GM13977 (cell line): ENCODE measurements around the gene TPPP3.
A peak's percentile ranks its signal among the peaks of the same experiment; 100 is the strongest.
"Not testable (repeated sequence)": the region's sequence is repeated elsewhere in the genome, so short reads cannot be mapped to it uniquely, and the experiment has no call there.

Source experiments
- DNase-seq: peaks from one replicate; pipeline ENCODE4 v3.0.0; 2012; ENCODE audit warnings: low spot score
- CTCF ChIP-seq: IDR thresholded peaks from 2 replicates; pipeline ENCODE4 v1.5.1; 2012; ENCODE audit warnings: mild to moderate bottlenecking, control low read depth; ENCODE audit not compliant: insufficient read depth; ENCODE audit errors: extremely low read depth, missing control alignments
- in situ Hi-C: fragments of 300-500 bp; cut with MboI; formaldehyde crosslinking; loops from one replicate; pipeline ENCODE4 v1.12.0; 2022; ENCODE audit warnings: low sequenced_read_pairs, low pct_unique_long_range_greater_than_20kb, mixed read lengths, inconsistent platforms; ENCODE audit not compliant: unreplicated experiment

TPPP3 gene

GRCh38 chr16:67383284-67383683 is 10.0 kb downstream of the TPPP3 start:
- TF ChIP-seq CTCF, result no peak
- in situ Hi-C loops, result no loop called here
- DNase-seq, result no peak

DNA sequence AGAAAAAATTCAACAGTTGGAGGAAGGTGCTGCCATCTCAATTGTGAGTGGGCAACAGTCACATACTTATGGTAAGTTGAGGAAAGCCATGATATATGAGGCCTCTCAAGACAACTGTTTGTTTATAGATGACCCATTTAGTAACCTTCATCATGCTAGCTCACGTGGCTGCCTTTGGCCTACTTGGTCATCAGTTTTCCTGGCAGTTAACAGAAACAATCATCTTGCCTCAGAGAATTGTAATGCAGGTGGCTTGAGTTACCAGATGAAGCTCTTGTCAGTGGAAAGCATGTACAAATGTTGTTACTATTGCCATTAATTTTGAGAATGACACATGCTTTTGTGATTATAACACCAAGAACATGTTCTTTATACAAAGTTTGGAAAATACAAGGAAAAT is 14.7 kb downstream of the TPPP3 start:
- DNase-seq, result no peak
- TF ChIP-seq CTCF, result no peak
- in situ Hi-C loops, result no loop called here

DNA sequence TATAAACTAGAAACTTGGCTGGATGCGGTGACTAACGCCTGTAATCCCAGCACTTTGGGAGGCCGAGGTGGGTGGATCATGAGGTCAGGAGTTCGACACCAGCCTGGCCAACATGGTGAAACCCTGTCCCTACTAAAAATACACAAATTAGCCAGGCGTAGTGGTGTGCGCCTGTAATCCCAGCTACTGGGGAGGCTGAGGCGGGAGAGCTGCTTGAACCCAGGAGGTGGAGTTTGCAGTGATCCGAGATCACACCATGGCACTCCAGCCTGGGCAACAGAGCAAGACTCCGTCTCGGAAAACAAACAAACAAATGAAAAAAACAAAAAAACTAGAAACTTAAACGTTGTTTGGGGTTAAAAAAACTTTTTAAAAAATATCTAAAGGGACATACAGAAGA is 17.3 kb downstream of the TPPP3 start:
- DNase-seq, result not testable (repeated sequence)

GRCh38 chr16:67372664-67373063 is 20.6 kb downstream of the TPPP3 start:
- TF ChIP-seq CTCF, result peak; percentile 33
- no peak for DNase-seq
- in situ Hi-C loops, result no loop called here

More for the DNA sequence above, 17.3 kb downstream of the TPPP3 start:
- in situ Hi-C loops, result not testable (repeated sequence)

DNA sequence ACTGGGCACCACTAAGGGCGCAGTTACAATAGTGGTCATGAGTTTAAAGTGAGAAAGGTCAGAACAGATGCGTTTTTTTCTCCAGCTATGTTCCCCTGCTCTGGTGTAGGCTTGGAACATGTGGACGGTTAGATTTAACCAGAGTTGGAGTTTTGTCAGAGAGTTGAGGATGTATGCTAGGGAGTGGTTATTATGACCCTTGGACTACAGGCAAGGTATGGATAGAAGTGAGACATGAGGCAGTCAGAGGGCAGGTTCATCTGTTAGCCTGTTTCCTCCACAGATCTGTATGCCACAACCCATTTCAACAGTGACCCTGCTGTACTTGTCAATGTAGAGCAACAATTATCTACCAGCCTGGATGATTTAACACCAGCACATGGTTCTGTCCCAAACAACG is 22.6 kb downstream of the TPPP3 start:
- no peak for TF ChIP-seq CTCF
- DNase-seq, result no peak
- in situ Hi-C loops, result no loop called here

- DNase-seq, result no peak
These were observed 28.6 kb downstream of the TPPP3 start for GRCh38 chr16:67364600-67365235.

GRCh38 chr16:67361038-67361437 is 32.3 kb downstream of the TPPP3 start:
- in situ Hi-C loops, result no loop called here
- no peak for DNase-seq
- TF ChIP-seq CTCF, result no peak

More at GRCh38 chr16:67364600-67365235, 28.6 kb downstream of the TPPP3 start:
- in situ Hi-C loops, result no loop called here
- no peak for TF ChIP-seq CTCF

GRCh38 chr16:67359540-67360269 is 33.6 kb downstream of the TPPP3 start:
- in situ Hi-C loops, result not testable (repeated sequence)

More at GRCh38 chr16:67359540-67360269, 33.6 kb downstream of the TPPP3 start:
- not testable (repeated sequence) for DNase-seq
